ENCODE measurements around the gene POLD2. TPM values are rescaled to one million over a fixed set of nuclear protein-coding genes. Genes with fewer than 3 reads are reported as not detected.

Gene POLD2
- total RNA-seq, 2 experiments from 2014 or later: 45.2 to 48.3 TPM

DNA sequence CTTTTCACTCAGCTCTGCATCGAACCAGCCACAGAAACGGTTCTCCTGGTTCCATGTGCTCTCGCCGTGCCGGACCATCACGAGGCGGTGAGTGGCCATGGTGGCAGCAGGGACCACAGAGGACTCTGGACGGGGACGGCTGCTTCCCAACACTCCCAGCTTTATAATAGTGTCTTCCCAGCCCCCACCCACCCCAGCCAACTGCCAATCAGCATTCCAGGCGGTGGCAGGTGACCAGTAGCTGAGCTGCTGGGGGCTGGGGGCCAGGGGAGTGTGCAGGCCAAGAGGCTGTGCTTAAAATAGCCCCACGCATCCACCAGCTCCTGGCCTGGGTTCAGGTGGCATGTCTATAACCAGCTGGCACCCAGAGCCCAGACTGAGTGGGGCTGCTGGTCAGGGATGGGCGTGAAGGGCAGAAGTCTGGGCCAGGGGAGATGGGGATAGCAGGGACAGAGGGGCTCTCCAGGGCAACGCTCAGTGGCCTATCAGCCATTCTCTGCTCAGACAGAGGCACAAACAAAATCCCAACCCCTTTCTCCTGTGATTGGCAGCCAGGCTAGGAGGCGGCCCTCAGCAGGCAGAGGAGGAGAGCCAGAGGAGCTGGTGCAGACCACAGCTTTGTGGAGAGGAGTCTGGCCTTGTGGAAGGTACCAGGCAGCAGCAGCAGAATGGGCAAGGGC, 57.8 kb downstream of the POLD2 start, which contains the start of gene PGAM2:
Gene PGAM2, minus strand, starts transcription at position 137 of the 680 bp plus-strand sequence. Its CDS starts 38 bp downstream, at position 99.
- no peaks in the 10 kb centered on the region for H3K27me3 Mint-ChIP-seq
- peaks cover 29% of the 10 kb centered on the region for H3K4me1 ChIP-seq (ENCODE audit: insufficient read depth, low read length)
- ATAC-seq (ENCODE audit: poor library complexity): peak; percentile 56
- DNase-seq: peak in 2 of 14 experiments; percentile 14 to 30
- no peak for TF ChIP-seq CTCF (IDR thresholded peaks at IDR 0.05)
- ChIA-PET CTCF (interaction anchor here (1.0 kb wide), 1 partner anchor 135 kb away, joined by 3 read pairs; the partner anchor contains the start of gene YKT6), POLR2A (interaction anchor here (0.8 to 2.1 kb wide), 5 partner anchors 14 to 40 kb away, joined by 3 to 9 read pairs (median 5); partner anchors contain the start of gene DBNL)
- peaks cover 29% of the 10 kb centered on the region for H3K4me1 Mint-ChIP-seq (ENCODE audit: low read depth)
- no peak within 1 kb of the TSS for H3K4me3 Mint-ChIP-seq
- peak within 1 kb of the TSS; percentile 63 for H3K27ac Mint-ChIP-seq
- no peaks in the 10 kb centered on the region for H3K9me3 Mint-ChIP-seq
- intact Hi-C loops (cut with DNase I, micrococcal nuclease): no loop called here
- peaks cover 0 to 6% of the 10 kb centered on the region in 2 experiments for H3K9me3 ChIP-seq (ENCODE audit: control insufficient read depth in 1 of 2, insufficient read depth in 1 of 2, low read length in 2 of 2)
- peaks cover 17% of the 10 kb centered on the region for H3K36me3 ChIP-seq (ENCODE audit: insufficient read depth, low read length)
- no peaks in the 10 kb centered on the region for H3K27me3 ChIP-seq (ENCODE audit: control insufficient read depth in 1 of 2, insufficient read depth in 2 of 2, low read length in 2 of 2)
- peaks cover 13% of the 10 kb centered on the region for H3K36me3 Mint-ChIP-seq (ENCODE audit: low read depth)
- H3K4me3 ChIP-seq (ENCODE audit: low read length): no peak within 1 kb of the TSS
- H3K27ac ChIP-seq (ENCODE audit: low read depth in 1 of 2, low read length in 2 of 2): peak within 1 kb of the TSS in 1 of 2 donors; percentile 16

- ATAC-seq (ENCODE audit: poor library complexity) (peak; percentile 17), DNase-seq (peak in 2 of 14 experiments; percentile 28 to 35)
- H3K27me3 ChIP-seq (ENCODE audit: control insufficient read depth in 1 of 2, insufficient read depth in 2 of 2, low read length in 2 of 2): no peaks in the 10 kb centered on the region
- H3K36me3 ChIP-seq (ENCODE audit: insufficient read depth, low read length): peaks cover 24% of the 10 kb centered on the region
- peaks cover 29% of the 10 kb centered on the region for H3K4me1 ChIP-seq (ENCODE audit: insufficient read depth, low read length)
- H3K27me3 Mint-ChIP-seq: no peaks in the 10 kb centered on the region
- H3K9me3 Mint-ChIP-seq: no peaks in the 10 kb centered on the region
- TF ChIP-seq CTCF (IDR thresholded peaks at IDR 0.05): no peak
- ChIA-PET POLR2A (interaction anchor here (0.8 to 2.1 kb wide), 6 partner anchors 8 to 20 kb away, joined by 3 to 9 read pairs (median 5); partner anchors contain the start of gene DBNL), CTCF (no interaction called here)
- H3K4me1 Mint-ChIP-seq (ENCODE audit: low read depth): peaks cover 29% of the 10 kb centered on the region
- peak overlapping the region; percentile 63 for H3K27ac Mint-ChIP-seq
- peaks cover 20% of the 10 kb centered on the region for H3K36me3 Mint-ChIP-seq (ENCODE audit: low read depth)
- H3K4me3 Mint-ChIP-seq: no peak overlapping the region
- H3K27ac ChIP-seq (ENCODE audit: low read depth in 1 of 2, low read length in 2 of 2): no peak overlapping the region
- intact Hi-C loops (cut with DNase I, micrococcal nuclease): no loop called here
- peaks cover 0 to 6% of the 10 kb centered on the region in 2 experiments for H3K9me3 ChIP-seq (ENCODE audit: control insufficient read depth in 1 of 2, insufficient read depth in 1 of 2, low read length in 2 of 2)
- no peak overlapping the region for H3K4me3 ChIP-seq (ENCODE audit: low read length)
Measured at GRCh38 chr7:44064791-44065430, 58.4 kb downstream of the POLD2 start.

Small RNA genes lying within 50 kb of the gene (microRNA-seq; reads per million reads assigned to microRNA genes)
- 0.81 reads per million for gene MIR6838 (ENCODE audit: borderline microRNAs expressed, borderline replicate concordance)

Other genes starting within 250 kb of the POLD2 start
- gene URGCP, start 217.0 kb downstream of the POLD2 start, total RNA-seq: 10 to 100 TPM; 21.8 to 22.5 TPM
- gene UBE2D4, start 197.1 kb downstream of the POLD2 start, total RNA-seq: 1 to 10 TPM; 6.1 to 7.8 TPM
- not detected for gene SPDYE1, start 125.7 kb downstream of the POLD2 start, total RNA-seq
- 10 to 100 TPM; 88.5 to 90.6 TPM for gene DBNL, start 78.8 kb downstream of the POLD2 start, total RNA-seq
- 1 to 10 TPM; 1.3 to 1.8 TPM for gene PGAM2, start 58.0 kb downstream of the POLD2 start, total RNA-seq
- 10 to 100 TPM; 33.6 to 35.6 TPM for gene POLM, start 41.0 kb downstream of the POLD2 start, total RNA-seq
- 10 to 100 TPM; 20.3 to 21.3 TPM for gene AEBP1, start 19.2 kb downstream of the POLD2 start, total RNA-seq
- gene MYL7, start 17.8 kb upstream of the POLD2 start, total RNA-seq: not detected
- gene GCK, start 65.9 kb upstream of the POLD2 start, total RNA-seq: under 1 TPM; 0.47 to 0.71 TPM
- gene YKT6, start 77.4 kb upstream of the POLD2 start, total RNA-seq: 10 to 100 TPM; 85.0 to 86.4 TPM
- not detected for gene CAMK2B, start 202.0 kb upstream of the POLD2 start, total RNA-seq

All from CD4-positive, alpha-beta T cell (primary cell).